Measurements from ENCODE around the gene TNP1.

Gene TNP1

GRCh38 chr2:216862628-216863398, 2.9 kb upstream of the TNP1 start:
- peaks cover 14% of the 10 kb centered on the region for H3K4me1 ChIP-seq (ENCODE audit: insufficient read depth, low read length)
- H3K4me3 ChIP-seq (ENCODE audit: low read depth in 1 of 2, low read length in 2 of 2) = no peak overlapping the region
- no peaks in the 10 kb centered on the region for H3K36me3 ChIP-seq (ENCODE audit: insufficient read depth, low read length)
- no peak for TF ChIP-seq CTCF (IDR thresholded peaks at IDR 0.05; ENCODE audit: borderline replicate concordance, extremely low read depth, low read length, poor library complexity, severe bottlenecking)
- no peak for TF ChIP-seq EZH2 (IDR thresholded peaks at IDR 0.05; ENCODE audit: borderline replicate concordance, low read depth, low read length, severe bottlenecking)
- H3K27ac ChIP-seq (ENCODE audit: low read length) = no peak overlapping the region
- H3K9ac ChIP-seq (ENCODE audit: low read depth, low read length) = no peak overlapping the region
- no peaks in the 10 kb centered on the region for H3K79me2 ChIP-seq (ENCODE audit: insufficient read depth, low read length)
- DNase-seq (no peak), ATAC-seq (ENCODE audit: insufficient read depth, low read depth) (no peak)
- H3K9me3 ChIP-seq (ENCODE audit: insufficient read depth, low read length, severe bottlenecking) = no peaks in the 10 kb centered on the region
- H3K4me2 ChIP-seq (ENCODE audit: insufficient read depth, low read length) = no peak overlapping the region
- H2AFZ ChIP-seq (ENCODE audit: low read depth, low read length) = no peak overlapping the region
- H4K20me1 ChIP-seq (ENCODE audit: insufficient read depth, low read length) = no peaks in the 10 kb centered on the region
- no peaks in the 10 kb centered on the region for H3K27me3 ChIP-seq (ENCODE audit: insufficient read depth, low read length, poor library complexity)

DNA sequence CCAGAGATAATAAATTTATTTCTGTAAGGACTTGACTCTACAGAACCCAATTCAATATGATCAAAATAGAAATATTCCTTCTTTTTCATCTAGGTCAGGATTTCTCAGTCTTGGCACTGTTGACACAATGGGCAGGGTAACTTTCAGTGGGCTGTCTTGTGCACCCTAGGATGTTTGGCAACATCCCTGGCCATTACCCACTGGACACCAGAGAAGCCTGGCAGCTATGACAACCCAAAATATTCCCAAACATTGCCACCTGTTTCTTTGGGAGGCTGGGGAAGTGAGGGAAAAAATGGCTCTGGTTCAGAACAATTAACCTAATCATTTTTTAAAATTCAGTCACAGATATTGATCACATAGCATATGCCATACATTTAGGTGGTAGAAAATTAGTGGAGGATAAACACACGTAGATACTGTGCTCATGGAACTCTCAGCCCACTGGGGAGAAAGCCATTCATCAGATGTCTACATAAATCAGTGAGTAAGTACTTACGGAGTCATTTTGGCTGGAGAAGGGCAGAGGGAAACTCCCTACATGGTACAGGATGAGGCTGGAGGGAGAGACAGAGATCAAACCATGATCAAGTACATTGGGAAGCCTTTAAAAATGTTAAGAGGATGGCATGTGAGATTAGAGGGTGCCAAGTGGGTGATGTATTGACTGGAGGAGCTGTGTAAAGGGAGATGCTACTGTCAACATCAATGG, 718 bp upstream of the TNP1 start:
- DNase-seq (no peak), ATAC-seq (ENCODE audit: insufficient read depth, low read depth) (no peak)
- no peak for TF ChIP-seq CTCF (IDR thresholded peaks at IDR 0.05; ENCODE audit: borderline replicate concordance, extremely low read depth, low read length, poor library complexity, severe bottlenecking)
- no peak for TF ChIP-seq EZH2 (IDR thresholded peaks at IDR 0.05; ENCODE audit: borderline replicate concordance, low read depth, low read length, severe bottlenecking)
- Histone ChIP-seq H3K4me1 (ENCODE audit: insufficient read depth, low read length) (peaks cover 3% of the 10 kb centered on the region; the same call in 1 of the 2 replicates), H3K36me3 (ENCODE audit: insufficient read depth, low read length) (no peaks in the 10 kb centered on the region), H3K27me3 (ENCODE audit: insufficient read depth, low read length, poor library complexity) (no peaks in the 10 kb centered on the region), H3K9me3 (ENCODE audit: insufficient read depth, low read length, severe bottlenecking) (no peaks in the 10 kb centered on the region), H3K79me2 (ENCODE audit: insufficient read depth, low read length) (no peaks in the 10 kb centered on the region), H3K9ac (ENCODE audit: low read depth, low read length) (no peak overlapping the region), H3K4me2 (ENCODE audit: insufficient read depth, low read length) (no peak overlapping the region), H3K4me3 (ENCODE audit: low read depth in 1 of 2, low read length in 2 of 2) (no peak overlapping the region), H2AFZ (ENCODE audit: low read depth, low read length) (no peak overlapping the region), H3K27ac (ENCODE audit: low read length) (no peak overlapping the region), H4K20me1 (ENCODE audit: insufficient read depth, low read length) (no peaks in the 10 kb centered on the region)

- Histone ChIP-seq H3K27me3 (ENCODE audit: insufficient read depth, low read length, poor library complexity) (no peaks in the 10 kb centered on the region), H3K36me3 (ENCODE audit: insufficient read depth, low read length) (no peaks in the 10 kb centered on the region), H3K79me2 (ENCODE audit: insufficient read depth, low read length) (no peaks in the 10 kb centered on the region), H3K9me3 (ENCODE audit: insufficient read depth, low read length, severe bottlenecking) (no peaks in the 10 kb centered on the region), H3K9ac (ENCODE audit: low read depth, low read length) (no peak overlapping the region), H3K4me3 (ENCODE audit: low read depth in 1 of 2, low read length in 2 of 2) (no peak overlapping the region), H4K20me1 (ENCODE audit: insufficient read depth, low read length) (no peaks in the 10 kb centered on the region), H2AFZ (ENCODE audit: low read depth, low read length) (no peak overlapping the region), H3K4me1 (ENCODE audit: insufficient read depth, low read length) (peaks cover 3% of the 10 kb centered on the region; the same call in 1 of the 2 replicates), H3K4me2 (ENCODE audit: insufficient read depth, low read length) (no peak overlapping the region), H3K27ac (ENCODE audit: low read length) (no peak overlapping the region)
- ATAC-seq (ENCODE audit: insufficient read depth, low read depth) (no peak; the same call in 2 of the 3 replicates), DNase-seq (no peak)
- TF ChIP-seq EZH2 (IDR thresholded peaks at IDR 0.05; ENCODE audit: borderline replicate concordance, low read depth, low read length, severe bottlenecking) (no peak), CTCF (IDR thresholded peaks at IDR 0.05; ENCODE audit: borderline replicate concordance, extremely low read depth, low read length, poor library complexity, severe bottlenecking) (no peak)
These were observed 1.6 kb downstream of the TNP1 start for GRCh38 chr2:216858312-216858711.
